Measurements from ENCODE around the gene SLC37A3. TPM values are rescaled to one million over a fixed set of nuclear protein-coding genes. Genes with fewer than 3 reads are reported as not detected.

The SLC37A3 gene
- total RNA-seq, 1 donor from 2014 or later = 83.4 TPM

GRCh38 chr7:140367528-140367927, 30.8 kb downstream of the SLC37A3 start:
- H3K4me2 ChIP-seq = no peak overlapping the region
- H3K9ac ChIP-seq = no peak overlapping the region
- H4K20me1 ChIP-seq (ENCODE audit: low read depth) = no peaks in the 10 kb centered on the region
- Mint-ChIP-seq H3K9me3 (peaks cover 2% of the 10 kb centered on the region), H3K27ac (no peak overlapping the region), H3K4me1 (no peaks in the 10 kb centered on the region), H3K27me3 (ENCODE audit: insufficient read depth, low read depth) (peaks cover 2% of the 10 kb centered on the region), H3K36me3 (peaks cover 20% of the 10 kb centered on the region), H3K4me3 (no peak overlapping the region)
- no peaks in the 10 kb centered on the region for H3K27me3 ChIP-seq
- DNase-seq (ENCODE audit: low spot score) = no peak
- H3F3A ChIP-seq (ENCODE audit: low read depth) = peaks cover 15% of the 10 kb centered on the region
- no peak overlapping the region for H3K4me3 ChIP-seq
- H3K79me2 ChIP-seq (ENCODE audit: low read depth) = no peaks in the 10 kb centered on the region
- H3K9me3 ChIP-seq (ENCODE audit: low read depth) = no peaks in the 10 kb centered on the region
- H3K27ac ChIP-seq = no peak overlapping the region
- H2AFZ ChIP-seq (replicated peaks) = no peak overlapping the region
- no peak for TF ChIP-seq EZH2 (IDR thresholded peaks at IDR 0.05)
- no peak for TF ChIP-seq EZH2phosphoT487 (IDR thresholded peaks at IDR 0.05)
- no peak for TF ChIP-seq CTCF (IDR thresholded peaks at IDR 0.05)
- no peaks in the 10 kb centered on the region for H3K4me1 ChIP-seq
- H3K36me3 ChIP-seq = no peaks in the 10 kb centered on the region

GRCh38 chr7:140364819-140365218, 33.5 kb downstream of the SLC37A3 start:
- no peaks in the 10 kb centered on the region for H3K36me3 ChIP-seq
- no peaks in the 10 kb centered on the region for H3K4me1 ChIP-seq
- no peak overlapping the region for H3K9ac ChIP-seq
- no peaks in the 10 kb centered on the region for H3K27me3 ChIP-seq
- H3F3A ChIP-seq (ENCODE audit: low read depth) = peaks cover 15% of the 10 kb centered on the region
- H4K20me1 ChIP-seq (ENCODE audit: low read depth) = no peaks in the 10 kb centered on the region
- H3K4me2 ChIP-seq = no peak overlapping the region
- Mint-ChIP-seq H3K9me3 (peaks cover 7% of the 10 kb centered on the region), H3K4me1 (no peaks in the 10 kb centered on the region), H3K27me3 (ENCODE audit: insufficient read depth, low read depth) (no peaks in the 10 kb centered on the region), H3K4me3 (no peak overlapping the region), H3K36me3 (peaks cover 25% of the 10 kb centered on the region), H3K27ac (no peak overlapping the region)
- H2AFZ ChIP-seq (replicated peaks) = no peak overlapping the region
- no peaks in the 10 kb centered on the region for H3K9me3 ChIP-seq (ENCODE audit: low read depth)
- H3K4me3 ChIP-seq = no peak overlapping the region
- peak overlapping the region; percentile 4 for H3K27ac ChIP-seq
- no peaks in the 10 kb centered on the region for H3K79me2 ChIP-seq (ENCODE audit: low read depth)
- TF ChIP-seq EZH2phosphoT487 (IDR thresholded peaks at IDR 0.05) = no peak
- no peak for DNase-seq (ENCODE audit: low spot score)

GRCh38 chr7:140360697-140361229, 37.6 kb downstream of the SLC37A3 start:
- Histone ChIP-seq H3K79me2 (ENCODE audit: low read depth) (no peaks in the 10 kb centered on the region), H2AFZ (replicated peaks) (no peak overlapping the region), H3K27ac (no peak overlapping the region), H3K4me2 (no peak overlapping the region), H3K4me1 (no peaks in the 10 kb centered on the region), H4K20me1 (ENCODE audit: low read depth) (no peaks in the 10 kb centered on the region), H3K9ac (no peak overlapping the region), H3F3A (ENCODE audit: low read depth) (peaks cover 15% of the 10 kb centered on the region), H3K27me3 (no peaks in the 10 kb centered on the region), H3K36me3 (no peaks in the 10 kb centered on the region), H3K9me3 (ENCODE audit: low read depth) (no peaks in the 10 kb centered on the region), H3K4me3 (no peak overlapping the region)
- no peak overlapping the region for H3K4me3 Mint-ChIP-seq
- H3K4me1 Mint-ChIP-seq = no peaks in the 10 kb centered on the region
- peaks cover 25% of the 10 kb centered on the region for H3K36me3 Mint-ChIP-seq
- H3K9me3 Mint-ChIP-seq = peaks cover 7% of the 10 kb centered on the region
- H3K27me3 Mint-ChIP-seq (ENCODE audit: insufficient read depth, low read depth) = no peaks in the 10 kb centered on the region
- DNase-seq (ENCODE audit: low spot score) = no peak
- no peak for TF ChIP-seq CTCF (IDR thresholded peaks at IDR 0.05)
- no peak for TF ChIP-seq EZH2phosphoT487 (IDR thresholded peaks at IDR 0.05)
- no peak for TF ChIP-seq EZH2 (IDR thresholded peaks at IDR 0.05)
- H3K27ac Mint-ChIP-seq = peak overlapping the region; percentile 20

- Histone ChIP-seq H3K27ac (no peak overlapping the region), H3K27me3 (no peaks in the 10 kb centered on the region), H3K4me3 (no peak overlapping the region), H3F3A (ENCODE audit: low read depth) (peaks cover under 1% of the 10 kb centered on the region), H2AFZ (replicated peaks) (no peak overlapping the region), H3K4me1 (no peaks in the 10 kb centered on the region), H3K36me3 (peaks cover 6% of the 10 kb centered on the region), H3K4me2 (no peak overlapping the region), H3K9me3 (ENCODE audit: low read depth) (no peaks in the 10 kb centered on the region), H4K20me1 (ENCODE audit: low read depth) (no peaks in the 10 kb centered on the region), H3K79me2 (ENCODE audit: low read depth) (no peaks in the 10 kb centered on the region), H3K9ac (no peak overlapping the region)
- no peaks in the 10 kb centered on the region for H3K27me3 Mint-ChIP-seq (ENCODE audit: insufficient read depth, low read depth)
- no peaks in the 10 kb centered on the region for H3K4me1 Mint-ChIP-seq
- no peak for DNase-seq (ENCODE audit: low spot score)
- peaks cover 5% of the 10 kb centered on the region for H3K9me3 Mint-ChIP-seq
- peak overlapping the region; percentile 76 for H3K27ac Mint-ChIP-seq
- H3K36me3 Mint-ChIP-seq = peaks cover 18% of the 10 kb centered on the region
- TF ChIP-seq CTCF (IDR thresholded peaks at IDR 0.05) (no peak), EZH2 (IDR thresholded peaks at IDR 0.05) (no peak), EZH2phosphoT487 (IDR thresholded peaks at IDR 0.05) (no peak)
- no peak overlapping the region for H3K4me3 Mint-ChIP-seq
Measured at GRCh38 chr7:140358412-140359051, 39.8 kb downstream of the SLC37A3 start.
